SK-N-SH (cell line): ENCODE data around the gene TTC7B. TPM values are rescaled to one million over a fixed set of nuclear protein-coding genes. Genes with fewer than 3 reads are reported as not detected.

Source experiments
- CTCF ChIA-PET: fragments of 300-600, 350-600 bp; formaldehyde crosslinking; extraction: SDS; loops from one replicate; lab custom pipeline; 2021; lab: Yijun Ruan, JAX
- POLR2A ChIA-PET: fragments of 350-600 bp; sonication (Branson Sonifier 250); formaldehyde crosslinking; extraction: SDS; loops from one replicate; lab custom pipeline; 2020; ENCODE audit warnings: antibody characterized with exemption, inconsistent platforms; lab: Yijun Ruan, JAX
- DNase-seq: peaks from one replicate; pipeline ENCODE4 v3.0.0; 2012
- H2AFZ ChIP-seq: fragments of 200-600 bp; sonication (generic); 2 replicates; pipeline ENCODE4 v1.8.1; 2016; ENCODE audit warnings: antibody characterized with exemption, mild to moderate bottlenecking, low read depth
- H3F3A ChIP-seq: fragments of 200-600 bp; sonication (generic); replicated peaks from 2 replicates; pipeline ENCODE3; 2016; ENCODE audit warnings: antibody characterized with exemption, mild to moderate bottlenecking; ENCODE audit not compliant: insufficient read depth
- H3K27ac ChIP-seq, 2 experiments: fragments of 200-500 bp in 1 of 2; fragments of 200-600 bp in 1 of 2; sonication (Bioruptor generic) in 1 of 2; sonication (generic), shearing (Covaris generic) in 1 of 2; 2 replicates each; pipeline versions ENCODE4 v1.5.1 to v1.6.1; 2014 to 2016; ENCODE audit warnings: low read depth in 2 of 2, inconsistent platforms in 1 of 2, low read length in 1 of 2, mild to moderate bottlenecking in 1 of 2, mixed read lengths in 1 of 2
- H3K27me3 ChIP-seq: fragments of 200-600 bp; sonication (generic), shearing (Covaris generic); 2 replicates; pipeline ENCODE4 v1.6.1; 2016; ENCODE audit warnings: mixed run types; ENCODE audit not compliant: insufficient read depth
- H3K36me3 ChIP-seq, 2 experiments: fragments of 200-500 bp in 1 of 2; fragments of 200-600 bp in 1 of 2; sonication (Bioruptor generic) in 1 of 2; sonication (generic) in 1 of 2; replicated peaks in 1 of 2; 2 replicates each; pipeline versions ENCODE3 to v1.5.1; 2014 to 2016; ENCODE audit warnings: low read length in 1 of 2, mild to moderate bottlenecking in 1 of 2; ENCODE audit not compliant: insufficient read depth in 2 of 2, control insufficient read depth in 1 of 2
- H3K4me1 ChIP-seq, 2 experiments: fragments of 200-500 bp in 1 of 2; fragments of 200-600 bp in 1 of 2; sonication (Bioruptor generic) in 1 of 2; sonication (generic), shearing (Covaris generic) in 1 of 2; 2 replicates each; pipeline versions ENCODE4 v1.5.1 to v1.6.1; 2014 to 2016; ENCODE audit warnings: low read depth in 1 of 2, low read length in 1 of 2, mixed run types in 1 of 2; ENCODE audit not compliant: insufficient read depth in 2 of 2, control insufficient read depth in 1 of 2
- H3K4me2 ChIP-seq: fragments of 200-600 bp; sonication (generic), shearing (Covaris generic); 2 replicates; pipeline ENCODE4 v1.6.1; 2017; ENCODE audit warnings: mixed run types
- H3K4me3 ChIP-seq, 2 experiments: fragments of 200-500 bp in 1 of 2; fragments of 200-600 bp in 1 of 2; sonication (Bioruptor generic) in 1 of 2; sonication (generic), shearing (Covaris generic) in 1 of 2; 2 replicates each; pipeline versions ENCODE4 v1.5.1 to v1.8.1; 2014 to 2016; ENCODE audit warnings: low read depth in 2 of 2, inconsistent platforms in 1 of 2, low read length in 1 of 2, mild to moderate bottlenecking in 1 of 2, mixed read lengths in 1 of 2, moderate library complexity in 1 of 2
- H3K79me2 ChIP-seq: fragments of 200-600 bp; sonication (generic); 2 replicates; pipeline ENCODE4 v1.8.1; 2017; ENCODE audit warnings: mild to moderate bottlenecking; ENCODE audit not compliant: insufficient read depth
- H3K9ac ChIP-seq: fragments of 200-600 bp; sonication (generic); 2 replicates; pipeline ENCODE4 v1.6.1; 2017; ENCODE audit warnings: mixed run types
- H3K9me2 ChIP-seq: fragments of 200-600 bp; sonication (generic); 2 replicates; pipeline ENCODE4 v1.6.1; 2017; ENCODE audit warnings: mixed run types
- H3K9me3 ChIP-seq: fragments of 200-600 bp; sonication (generic); 2 replicates; pipeline ENCODE4 v1.6.1; 2017; ENCODE audit warnings: mixed run types, mild to moderate bottlenecking, moderate library complexity
- H4K20me1 ChIP-seq: fragments of 200-600 bp; sonication (generic); 2 replicates; pipeline ENCODE4 v1.6.1; 2017; ENCODE audit warnings: mild to moderate bottlenecking, mixed run types; ENCODE audit not compliant: insufficient read depth
- CHD2 ChIP-seq: fragments of 150-350 bp; IDR thresholded peaks from 2 replicates; pipeline ENCODE4 v1.6.1; 2018; ENCODE audit warnings: low read length; ENCODE audit not compliant: partially characterized antibody
- MEF2A ChIP-seq: IDR thresholded peaks from 2 replicates; pipeline ENCODE4 v1.4.0; 2012; ENCODE audit warnings: low read depth, borderline replicate concordance
- NRF1 ChIP-seq: IDR thresholded peaks from 2 replicates; pipeline ENCODE4 v1.6.1; 2012; ENCODE audit warnings: low read depth, mild to moderate bottlenecking, low read length
- RCOR1 ChIP-seq: fragments of 150-350 bp; IDR thresholded peaks from 2 replicates; pipeline ENCODE4 v1.6.1; 2017; ENCODE audit warnings: antibody characterized with exemption, low read length
- RXRA ChIP-seq: IDR thresholded peaks from 2 replicates; pipeline ENCODE4 v1.4.0; 2012; ENCODE audit warnings: low read depth, mild to moderate bottlenecking, borderline replicate concordance
- SIN3A ChIP-seq: IDR thresholded peaks from 2 replicates; pipeline ENCODE4 v1.6.1; 2012; ENCODE audit warnings: low read depth, mild to moderate bottlenecking, low read length, moderate library complexity, borderline replicate concordance
- WGBS: methylation state at CpG from one replicate; pipeline ENCODE4 v1.1.6; 2017; ENCODE audit warnings: low lambda C conversion rate; 5-methylcytosine and 5-hydroxymethylcytosine counted together
- polyA plus RNA-seq, 3 experiments: library from polyadenylated mRNA; depleted of rRNA; stranded (reverse); fragments of >200 nt; gene quantifications; 2 replicates each; pipeline ENCODE4 v1.2.3, GENCODE V29; 2012
- TF ChIP-seq, protein P1 (sequence below): fragments of 150-350 bp; IDR thresholded peaks from 2 replicates; pipeline ENCODE4 v1.6.1; 2016; ENCODE audit warnings: mild to moderate bottlenecking, low read depth, low read length
- TF ChIP-seq, protein P2 (sequence below): IDR thresholded peaks from 2 replicates; pipeline ENCODE4; 2012
- TF ChIP-seq, protein P3 (sequence below): IDR thresholded peaks from 2 replicates; pipeline ENCODE4 v1.6.1; 2012; ENCODE audit warnings: mild to moderate bottlenecking, low read depth, low read length, moderate library complexity

TTC7B gene
- polyA plus RNA-seq, 1 of the 3 experiments (the other 2 are of a cell fraction), result 43.1 TPM

DNA sequence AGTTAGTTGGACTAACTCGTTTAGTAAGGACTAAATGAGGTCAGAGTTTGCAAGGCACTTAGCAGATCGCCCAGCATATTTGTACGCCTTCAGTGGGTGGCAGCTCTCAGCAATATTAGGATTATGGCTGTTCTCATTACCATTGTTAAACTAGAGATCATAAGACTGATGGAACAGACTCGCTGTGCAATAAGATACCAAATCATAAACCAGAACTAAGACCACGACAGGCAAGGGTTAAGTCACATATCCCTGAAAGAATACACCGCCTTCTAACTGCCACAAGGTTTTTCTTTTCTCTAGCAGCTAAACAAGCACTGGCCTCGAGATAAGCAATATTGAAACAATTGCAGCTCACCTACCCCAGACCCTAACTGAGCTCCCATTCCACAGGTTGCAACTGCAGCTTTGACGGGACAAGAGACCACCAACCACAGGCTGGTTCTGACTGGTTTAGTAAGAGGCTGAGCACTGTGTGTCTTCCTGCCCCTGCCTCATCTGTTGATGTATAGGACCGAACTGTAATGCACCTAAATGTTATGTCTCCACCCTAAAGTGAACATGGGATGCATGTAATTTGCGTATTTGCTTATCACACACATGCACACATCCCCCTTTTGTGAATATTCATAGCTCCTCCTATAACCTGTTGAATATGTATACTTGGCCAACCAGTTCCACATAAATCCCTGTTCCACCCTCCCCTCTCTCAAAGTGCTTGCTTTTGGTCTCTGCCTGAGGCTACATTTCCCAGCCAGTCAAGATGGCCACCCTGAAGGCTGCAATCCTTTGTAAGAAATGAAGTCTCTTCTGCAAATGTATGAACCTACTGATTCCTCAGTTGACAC is 266.2 kb downstream of the TTC7B start:
- Histone ChIP-seq H3K9me2 (no peaks in the 10 kb centered on the region), H3K4me3 (no peak overlapping the region), H3K79me2 (no peaks in the 10 kb centered on the region), H4K20me1 (no peaks in the 10 kb centered on the region), H3K27me3 (no peaks in the 10 kb centered on the region), H3K4me1 (peaks cover 12 to 88% of the 10 kb centered on the region in 2 experiments), H2AFZ (no peak overlapping the region), H3F3A (peaks cover 8% of the 10 kb centered on the region), H3K27ac (peak overlapping the region in 1 of 2 experiments; percentile 62; a peak in 1 of 4 replicates), H3K9me3 (no peaks in the 10 kb centered on the region)
- 94% methylated on average over 10 of the region's 10 CpGs for WGBS
- POLR2A ChIA-PET, result no interaction called here
- CTCF ChIA-PET, result interaction anchor here (1.1 to 2.1 kb wide), 4 partner anchors 23 to 150 kb away, joined by 3 to 7 read pairs (median 6); no protein-coding TSS in a partner anchor
- TF ChIP-seq NRF1 (no peak), MEF2A (no peak), SIN3A (no peak), RXRA (no peak), CHD2 (no peak), RCOR1 (no peak)
- TF ChIP-seq, protein P1, sequence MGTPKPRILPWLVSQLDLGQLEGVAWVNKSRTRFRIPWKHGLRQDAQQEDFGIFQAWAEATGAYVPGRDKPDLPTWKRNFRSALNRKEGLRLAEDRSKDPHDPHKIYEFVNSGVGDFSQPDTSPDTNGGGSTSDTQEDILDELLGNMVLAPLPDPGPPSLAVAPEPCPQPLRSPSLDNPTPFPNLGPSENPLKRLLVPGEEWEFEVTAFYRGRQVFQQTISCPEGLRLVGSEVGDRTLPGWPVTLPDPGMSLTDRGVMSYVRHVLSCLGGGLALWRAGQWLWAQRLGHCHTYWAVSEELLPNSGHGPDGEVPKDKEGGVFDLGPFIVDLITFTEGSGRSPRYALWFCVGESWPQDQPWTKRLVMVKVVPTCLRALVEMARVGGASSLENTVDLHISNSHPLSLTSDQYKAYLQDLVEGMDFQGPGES, result no peak
- TF ChIP-seq, protein P2, sequence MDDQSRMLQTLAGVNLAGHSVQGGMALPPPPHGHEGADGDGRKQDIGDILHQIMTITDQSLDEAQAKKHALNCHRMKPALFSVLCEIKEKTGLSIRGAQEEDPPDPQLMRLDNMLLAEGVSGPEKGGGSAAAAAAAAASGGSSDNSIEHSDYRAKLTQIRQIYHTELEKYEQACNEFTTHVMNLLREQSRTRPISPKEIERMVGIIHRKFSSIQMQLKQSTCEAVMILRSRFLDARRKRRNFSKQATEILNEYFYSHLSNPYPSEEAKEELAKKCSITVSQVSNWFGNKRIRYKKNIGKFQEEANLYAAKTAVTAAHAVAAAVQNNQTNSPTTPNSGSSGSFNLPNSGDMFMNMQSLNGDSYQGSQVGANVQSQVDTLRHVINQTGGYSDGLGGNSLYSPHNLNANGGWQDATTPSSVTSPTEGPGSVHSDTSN, result no peak
- TF ChIP-seq, protein P3, sequence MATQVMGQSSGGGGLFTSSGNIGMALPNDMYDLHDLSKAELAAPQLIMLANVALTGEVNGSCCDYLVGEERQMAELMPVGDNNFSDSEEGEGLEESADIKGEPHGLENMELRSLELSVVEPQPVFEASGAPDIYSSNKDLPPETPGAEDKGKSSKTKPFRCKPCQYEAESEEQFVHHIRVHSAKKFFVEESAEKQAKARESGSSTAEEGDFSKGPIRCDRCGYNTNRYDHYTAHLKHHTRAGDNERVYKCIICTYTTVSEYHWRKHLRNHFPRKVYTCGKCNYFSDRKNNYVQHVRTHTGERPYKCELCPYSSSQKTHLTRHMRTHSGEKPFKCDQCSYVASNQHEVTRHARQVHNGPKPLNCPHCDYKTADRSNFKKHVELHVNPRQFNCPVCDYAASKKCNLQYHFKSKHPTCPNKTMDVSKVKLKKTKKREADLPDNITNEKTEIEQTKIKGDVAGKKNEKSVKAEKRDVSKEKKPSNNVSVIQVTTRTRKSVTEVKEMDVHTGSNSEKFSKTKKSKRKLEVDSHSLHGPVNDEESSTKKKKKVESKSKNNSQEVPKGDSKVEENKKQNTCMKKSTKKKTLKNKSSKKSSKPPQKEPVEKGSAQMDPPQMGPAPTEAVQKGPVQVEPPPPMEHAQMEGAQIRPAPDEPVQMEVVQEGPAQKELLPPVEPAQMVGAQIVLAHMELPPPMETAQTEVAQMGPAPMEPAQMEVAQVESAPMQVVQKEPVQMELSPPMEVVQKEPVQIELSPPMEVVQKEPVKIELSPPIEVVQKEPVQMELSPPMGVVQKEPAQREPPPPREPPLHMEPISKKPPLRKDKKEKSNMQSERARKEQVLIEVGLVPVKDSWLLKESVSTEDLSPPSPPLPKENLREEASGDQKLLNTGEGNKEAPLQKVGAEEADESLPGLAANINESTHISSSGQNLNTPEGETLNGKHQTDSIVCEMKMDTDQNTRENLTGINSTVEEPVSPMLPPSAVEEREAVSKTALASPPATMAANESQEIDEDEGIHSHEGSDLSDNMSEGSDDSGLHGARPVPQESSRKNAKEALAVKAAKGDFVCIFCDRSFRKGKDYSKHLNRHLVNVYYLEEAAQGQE, result no peak
- TF ChIP-seq, all 33 proteins: peak for 0
- no peaks in the 10 kb centered on the region for H3K36me3 ChIP-seq
- H3K4me2 ChIP-seq, result no peak overlapping the region
- no peak overlapping the region for H3K9ac ChIP-seq
- no peak for DNase-seq
